Choroid plexus epithelial cell (primary cell): ENCODE results near the gene FBLN1.
"Not testable (repeated sequence)": the region's sequence is repeated elsewhere in the genome, so short reads cannot be mapped to it uniquely, and the experiment has no call there.

ENCODE experiments used
- DNase-seq: peaks from one replicate; pipeline ENCODE4 v3.0.0-alpha.2; 2010; ENCODE audit warnings: low read depth
- H3K4me3 ChIP-seq: 2 replicates; pipeline ENCODE4 v1.5.1; 2011; ENCODE audit warnings: low read depth, mild to moderate bottlenecking, control low read depth, low read length, moderate library complexity
- TF ChIP-seq, protein P1 (sequence below): conservative IDR thresholded peaks from 2 replicates; pipeline ENCODE4 v1.5.1; 2011; ENCODE audit warnings: low read depth, mild to moderate bottlenecking, control low read depth, inconsistent platforms, low read length, moderate library complexity

Gene FBLN1

DNA sequence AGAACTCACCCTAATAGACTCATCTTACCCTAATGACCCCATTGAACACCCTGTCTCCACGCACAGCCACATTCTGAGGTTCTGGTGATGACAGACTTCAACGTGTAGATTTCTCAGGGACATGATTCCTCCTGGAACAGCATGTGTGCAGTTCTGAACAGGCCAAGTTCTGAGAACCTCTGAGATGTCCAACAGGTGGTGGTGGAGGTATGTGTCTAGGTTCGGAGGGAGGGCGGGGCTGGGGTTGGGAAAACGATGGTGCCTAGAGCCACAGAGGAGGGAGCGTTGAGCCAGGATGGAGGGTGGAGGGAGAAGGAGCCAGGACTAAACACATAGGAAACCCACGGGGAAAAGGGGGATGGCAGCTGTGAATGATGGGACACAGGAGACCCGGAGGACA is 43.4 kb upstream of the FBLN1 start:
- no peak for DNase-seq
- TF ChIP-seq, protein P1, sequence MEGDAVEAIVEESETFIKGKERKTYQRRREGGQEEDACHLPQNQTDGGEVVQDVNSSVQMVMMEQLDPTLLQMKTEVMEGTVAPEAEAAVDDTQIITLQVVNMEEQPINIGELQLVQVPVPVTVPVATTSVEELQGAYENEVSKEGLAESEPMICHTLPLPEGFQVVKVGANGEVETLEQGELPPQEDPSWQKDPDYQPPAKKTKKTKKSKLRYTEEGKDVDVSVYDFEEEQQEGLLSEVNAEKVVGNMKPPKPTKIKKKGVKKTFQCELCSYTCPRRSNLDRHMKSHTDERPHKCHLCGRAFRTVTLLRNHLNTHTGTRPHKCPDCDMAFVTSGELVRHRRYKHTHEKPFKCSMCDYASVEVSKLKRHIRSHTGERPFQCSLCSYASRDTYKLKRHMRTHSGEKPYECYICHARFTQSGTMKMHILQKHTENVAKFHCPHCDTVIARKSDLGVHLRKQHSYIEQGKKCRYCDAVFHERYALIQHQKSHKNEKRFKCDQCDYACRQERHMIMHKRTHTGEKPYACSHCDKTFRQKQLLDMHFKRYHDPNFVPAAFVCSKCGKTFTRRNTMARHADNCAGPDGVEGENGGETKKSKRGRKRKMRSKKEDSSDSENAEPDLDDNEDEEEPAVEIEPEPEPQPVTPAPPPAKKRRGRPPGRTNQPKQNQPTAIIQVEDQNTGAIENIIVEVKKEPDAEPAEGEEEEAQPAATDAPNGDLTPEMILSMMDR, result no peak
- no peak overlapping the region for H3K4me3 ChIP-seq

DNA sequence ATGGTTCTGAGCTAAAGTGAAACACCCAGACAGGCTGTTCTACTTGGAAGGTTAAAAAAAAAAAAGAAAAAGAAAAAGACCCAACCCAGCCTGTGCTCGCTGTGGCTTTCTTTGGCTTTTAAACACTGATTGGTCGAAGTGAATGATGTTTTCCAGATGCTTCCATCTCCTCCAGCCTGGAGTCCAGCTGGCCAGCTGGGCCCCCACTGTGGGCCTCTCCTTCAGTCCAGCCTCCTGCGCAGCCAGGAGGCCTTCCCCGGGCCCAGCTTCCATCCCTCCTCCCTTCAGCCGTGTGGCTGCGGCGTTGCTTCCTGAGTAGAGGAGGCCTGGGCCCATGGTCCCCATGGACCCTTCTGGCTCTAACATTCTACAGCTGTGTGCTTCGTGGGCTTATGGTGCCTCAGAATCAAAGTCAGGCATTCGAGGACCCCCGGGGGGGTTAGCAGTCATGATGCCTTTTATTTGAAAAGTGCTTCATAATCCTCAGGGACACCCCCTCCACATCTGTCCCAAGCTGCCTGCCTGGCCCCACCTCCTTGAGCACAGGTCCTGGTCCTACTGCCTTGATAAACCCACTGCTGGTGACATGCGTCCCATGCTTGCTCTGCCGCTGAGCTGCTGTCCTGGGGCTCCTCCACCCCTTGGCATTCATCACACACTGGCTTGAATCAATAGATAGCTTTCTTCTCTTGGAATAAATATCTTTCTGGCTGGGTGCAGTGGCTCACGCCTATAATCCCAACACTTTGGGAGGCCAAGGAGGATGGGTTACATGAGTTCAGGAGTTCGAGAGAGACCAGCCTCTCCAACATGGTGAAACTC is 42.2 kb upstream of the FBLN1 start:
- DNase-seq, result peak; percentile 67
- TF ChIP-seq, protein P1, result no peak

DNA sequence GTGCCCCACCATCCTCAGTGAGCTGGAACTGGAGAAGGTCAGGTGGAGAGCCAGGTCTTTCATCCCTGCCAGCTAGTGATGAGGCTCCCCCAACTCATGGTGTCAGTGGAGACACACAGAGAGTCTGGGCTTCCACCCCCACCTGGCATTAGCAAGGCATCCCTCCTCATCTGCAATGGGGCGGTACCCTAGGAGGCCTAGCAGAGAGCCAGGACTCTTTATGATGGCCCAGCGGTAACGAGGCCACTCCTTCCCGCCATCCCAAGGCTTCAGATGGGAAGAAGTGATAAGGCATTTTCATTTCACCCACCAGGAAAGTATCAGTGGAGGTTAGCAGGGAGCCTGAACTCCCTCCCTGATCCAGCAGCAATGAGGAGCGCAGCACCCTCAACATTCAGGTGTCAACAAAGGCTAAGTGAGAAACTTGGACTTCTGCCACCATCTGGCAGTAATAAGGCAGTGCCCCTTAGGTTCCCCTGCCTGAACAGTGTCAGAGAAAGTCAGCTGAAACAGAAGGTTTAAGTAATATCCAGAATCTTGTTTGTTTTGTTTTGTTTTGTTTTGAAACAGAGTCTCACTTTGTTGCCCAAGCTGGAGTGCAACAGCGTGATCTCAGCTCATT is 40.5 kb upstream of the FBLN1 start:
- TF ChIP-seq, protein P1, result no peak
- H3K4me3 ChIP-seq, result no peak overlapping the region
- DNase-seq, result no peak

More for the DNA sequence above, 42.2 kb upstream of the FBLN1 start:
- no peak overlapping the region for H3K4me3 ChIP-seq

DNA sequence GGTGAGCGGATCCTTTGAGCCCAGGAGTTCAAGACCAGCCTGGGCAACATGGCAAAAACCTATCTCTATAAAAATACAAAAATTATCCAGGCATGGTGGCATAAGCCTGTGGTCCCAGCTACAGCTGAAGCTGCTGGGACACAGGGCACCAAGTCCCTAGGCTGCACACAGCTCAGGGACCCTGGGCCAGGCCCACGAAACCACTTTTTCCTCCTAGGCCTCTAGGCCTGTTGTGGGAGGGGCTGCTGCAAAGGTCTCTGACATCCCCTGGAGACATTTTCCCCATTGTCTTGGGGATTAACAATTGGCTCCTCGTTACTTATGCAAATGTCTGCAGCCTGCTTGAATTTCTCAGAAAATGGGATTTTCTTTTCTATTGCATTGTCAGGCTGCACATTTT is 39.0 kb upstream of the FBLN1 start:
- not testable (repeated sequence) for DNase-seq, H3K4me3 ChIP-seq

DNA sequence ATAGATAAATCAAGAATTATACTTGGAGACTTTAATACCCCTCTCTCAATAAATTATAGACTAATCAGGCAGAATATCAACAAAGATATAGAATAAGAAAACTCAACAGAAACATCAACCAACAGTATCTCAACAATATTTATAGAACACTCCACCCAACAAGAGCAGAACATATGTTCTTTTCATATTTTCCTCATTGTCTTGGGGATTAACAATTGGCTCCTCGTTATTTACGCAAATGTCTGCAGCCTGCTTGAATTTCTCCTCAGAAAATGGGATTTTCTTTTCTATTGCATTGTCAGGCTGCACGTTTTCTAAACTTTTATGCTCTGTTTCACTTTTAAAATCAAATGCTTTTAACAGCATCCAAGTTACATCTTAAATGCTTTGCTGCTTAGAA is 37.0 kb upstream of the FBLN1 start:
- no peak for DNase-seq
- H3K4me3 ChIP-seq, result no peak overlapping the region
- TF ChIP-seq, protein P1, result no peak

DNA sequence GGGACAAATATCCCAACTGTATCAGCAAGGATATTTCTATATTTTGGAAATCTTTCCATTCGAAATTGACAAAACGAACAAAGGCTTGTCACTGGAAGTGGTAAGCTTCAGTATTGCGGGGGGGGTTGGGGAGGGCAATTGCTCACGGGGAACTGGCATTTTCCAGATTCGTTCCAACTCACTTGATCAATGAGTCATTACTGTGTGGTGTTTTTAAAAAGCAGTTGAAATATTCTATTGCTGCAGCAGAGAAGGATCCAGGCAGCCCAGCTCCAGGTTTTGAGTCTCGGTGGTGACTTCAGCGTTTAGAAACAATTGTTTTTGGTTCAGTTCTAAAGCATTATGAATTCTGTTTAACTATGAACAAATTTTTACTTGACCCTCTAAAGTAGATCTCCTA is 33.8 kb upstream of the FBLN1 start:
- TF ChIP-seq, protein P1, result no peak
- DNase-seq, result peak; percentile 43
- H3K4me3 ChIP-seq, result no peak overlapping the region

DNA sequence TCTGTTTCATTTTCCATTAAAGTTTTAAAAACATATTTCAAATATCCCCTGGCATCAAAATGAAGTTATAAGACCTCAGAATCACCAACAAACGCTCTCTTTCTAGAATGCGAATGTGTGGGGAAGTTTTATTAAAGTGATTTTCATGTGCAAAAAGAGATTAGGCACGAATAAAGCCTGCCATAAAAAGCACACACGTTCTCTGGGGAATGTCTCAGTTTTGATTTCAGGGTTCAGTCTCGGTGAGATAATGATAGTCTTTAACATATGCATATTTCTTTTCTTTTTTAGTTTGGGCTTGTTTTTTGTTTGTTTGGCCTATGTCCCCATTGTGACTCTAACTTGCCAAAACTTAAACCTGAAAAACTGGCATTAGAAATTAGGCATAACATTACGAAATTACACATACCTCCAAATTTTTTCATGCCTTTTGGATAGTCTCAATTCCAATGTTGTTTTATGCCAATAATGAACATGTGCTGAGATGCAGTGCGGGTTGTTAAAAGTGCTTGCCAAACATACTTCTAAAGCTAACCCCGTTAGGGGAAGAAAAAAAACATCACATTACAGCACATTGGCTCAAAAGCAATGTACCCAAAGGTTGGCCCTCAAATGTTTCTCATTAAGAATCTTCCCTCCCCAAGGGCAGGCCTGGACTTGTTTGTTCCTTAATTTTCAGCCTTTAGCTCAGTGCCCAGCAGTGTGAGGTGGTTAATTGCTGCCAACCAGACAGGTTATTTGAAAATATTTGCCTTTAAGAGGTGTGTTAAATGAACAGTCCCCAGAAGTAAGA is 33.2 kb upstream of the FBLN1 start:
- no peak overlapping the region for H3K4me3 ChIP-seq
- DNase-seq, result peak; percentile 24
- TF ChIP-seq, protein P1, result no peak
